IMR-90 (cell line): ENCODE measurements around the gene SH3BGRL3. TPM values are rescaled to one million over a fixed set of nuclear protein-coding genes. Genes with fewer than 3 reads are reported as not detected.

Experiments used
- ATAC-seq: fragments of 200-7000 bp; cut with Tn5 transposase; 2 replicates; pipeline ENCODE4 v1.9.1; 2020; ENCODE audit warnings: low read depth, mild to moderate bottlenecking, moderate library complexity
- BruUV-seq: library from RNA; stranded (reverse); fragments of 400-500 nt; replicated peaks from 2 replicates; lab custom pipeline; 2021; lab: Mats Ljungman, UMichigan
- CTCF ChIA-PET: fragments of 300-600 bp; formaldehyde crosslinking; extraction: SDS; loops from one replicate; lab custom pipeline; 2021; ENCODE audit warnings: antibody characterized with exemption; lab: Yijun Ruan, JAX
- POLR2A ChIA-PET: fragments of 300-600 bp; sonication (Branson Sonifier 250); formaldehyde crosslinking; loops from one replicate; lab custom pipeline; 2022; ENCODE audit warnings: antibody characterized with exemption; ENCODE audit not compliant: unreplicated experiment; lab: Charles Lee
- DNase-seq: peaks from one replicate; pipeline ENCODE4 v3.0.0; 2013
- H2AFZ ChIP-seq: replicated peaks from 2 replicates; pipeline ENCODE3; 2013; ENCODE audit warnings: low read length, mild to moderate bottlenecking; ENCODE audit not compliant: poor library complexity
- H2AK5ac ChIP-seq: 2 replicates; pipeline ENCODE4 v1.6.1; 2013; ENCODE audit warnings: low read depth, low read length, inconsistent platforms
- H2AK9ac ChIP-seq: replicated peaks from 2 replicates; pipeline ENCODE3; 2013; ENCODE audit warnings: mild to moderate bottlenecking, low read depth, low read length, moderate library complexity; ENCODE audit not compliant: poor library complexity
- H2BK120ac ChIP-seq: 2 replicates; pipeline ENCODE4 v1.6.1; 2013; ENCODE audit warnings: low read depth, low read length, inconsistent platforms
- H2BK15ac ChIP-seq: 3 replicates; pipeline ENCODE4 v1.6.1; 2013; ENCODE audit warnings: low read depth, low read length, inconsistent platforms
- H2BK20ac ChIP-seq: 2 replicates; pipeline ENCODE4 v1.6.1; 2013; ENCODE audit warnings: low read depth, mild to moderate bottlenecking, inconsistent platforms, low read length, moderate library complexity
- H2BK5ac ChIP-seq: 2 replicates; pipeline ENCODE4 v1.6.1; 2013; ENCODE audit warnings: mild to moderate bottlenecking, low read depth, low read length, inconsistent platforms; ENCODE audit not compliant: poor library complexity, severe bottlenecking
- H3K14ac ChIP-seq: replicated peaks from 2 replicates; pipeline ENCODE4 v1.6.1; 2013; ENCODE audit warnings: low read depth, low read length, inconsistent platforms
- H3K18ac ChIP-seq: 2 replicates; pipeline ENCODE4 v1.6.1; 2013; ENCODE audit warnings: low read depth, low read length, control low read depth
- H3K23ac ChIP-seq: 2 replicates; pipeline ENCODE4 v1.6.1; 2013; ENCODE audit warnings: low read depth, low read length, inconsistent platforms
- H3K27ac ChIP-seq: 2 replicates; pipeline ENCODE4 v1.5.1; 2013; ENCODE audit warnings: mild to moderate bottlenecking, control low read depth, low read length; ENCODE audit not compliant: insufficient read depth
- H3K27me3 ChIP-seq: 2 replicates; pipeline ENCODE4 v1.6.1; 2013; ENCODE audit warnings: low read length; ENCODE audit not compliant: control insufficient read depth, insufficient read depth
- H3K36me3 ChIP-seq: 2 replicates; pipeline ENCODE4 v1.6.1; 2013; ENCODE audit warnings: low read length, mixed read lengths; ENCODE audit not compliant: control insufficient read depth, insufficient read depth
- H3K4ac ChIP-seq: 2 replicates; pipeline ENCODE4 v1.6.1; 2013; ENCODE audit warnings: low read depth, low read length, inconsistent platforms
- H3K4me1 ChIP-seq: 2 replicates; pipeline ENCODE4 v1.6.1; 2013; ENCODE audit warnings: low read length, mixed read lengths; ENCODE audit not compliant: control insufficient read depth, insufficient read depth
- H3K4me2 ChIP-seq: 2 replicates; pipeline ENCODE4 v1.6.1; 2013; ENCODE audit warnings: low read depth, mild to moderate bottlenecking, control low read depth, low read length, moderate library complexity
- H3K4me3 ChIP-seq: 2 replicates; pipeline ENCODE4 v1.5.1; 2013; ENCODE audit warnings: low read depth, mild to moderate bottlenecking, control low read depth, low read length, moderate library complexity; ENCODE audit not compliant: insufficient read depth
- H3K56ac ChIP-seq: 2 replicates; pipeline ENCODE4 v1.6.1; 2013; ENCODE audit warnings: low read length, inconsistent platforms; ENCODE audit not compliant: insufficient read depth; ENCODE audit errors: extremely low read depth
- H3K79me1 ChIP-seq, 2 experiments: 2 replicates each; pipeline ENCODE4 v1.6.1; 2013; ENCODE audit warnings: low read length in 2 of 2, inconsistent platforms in 1 of 2, low read depth in 1 of 2
- H3K9ac ChIP-seq: 2 replicates; pipeline ENCODE4 v1.6.1; 2013; ENCODE audit warnings: low read depth, low read length, control low read depth
- H3K9me1 ChIP-seq: 2 replicates; pipeline ENCODE4 v1.6.1; 2013; ENCODE audit warnings: low read length, inconsistent platforms; ENCODE audit not compliant: insufficient read depth
- H3K9me3 ChIP-seq: 2 replicates; pipeline ENCODE4 v1.6.1; 2013; ENCODE audit warnings: low read length; ENCODE audit not compliant: control insufficient read depth, insufficient read depth
- H4K20me1 ChIP-seq: 2 replicates; pipeline ENCODE4 v1.6.1; 2013; ENCODE audit warnings: low read length, inconsistent platforms; ENCODE audit not compliant: insufficient read depth
- H4K5ac ChIP-seq: 2 replicates; pipeline ENCODE4 v1.6.1; 2013; ENCODE audit warnings: mild to moderate bottlenecking, low read depth, low read length, control low read depth
- H4K8ac ChIP-seq, 2 experiments: 2 replicates each; pipeline ENCODE4 v1.6.1; 2013; ENCODE audit warnings: low read depth in 2 of 2, low read length in 2 of 2, control low read depth in 1 of 2, inconsistent platforms in 1 of 2
- H4K91ac ChIP-seq: 2 replicates; pipeline ENCODE4 v1.6.1; 2013; ENCODE audit warnings: low read depth, low read length, inconsistent platforms; ENCODE audit not compliant: insufficient read depth
- BHLHE40 ChIP-seq: fragments of 150-350 bp; IDR thresholded peaks from 2 replicates; pipeline ENCODE4 v1.6.1; 2016; ENCODE audit warnings: mild to moderate bottlenecking, low read depth, low read length
- CEBPB ChIP-seq: IDR thresholded peaks from 2 replicates; pipeline ENCODE4 v1.6.1; 2012; ENCODE audit warnings: low read depth, low read length, improper control_type of control experiment
- CHD1 ChIP-seq: IDR thresholded peaks from 2 replicates; pipeline ENCODE4 v1.6.1; 2012; ENCODE audit warnings: low read depth, low read length, improper control_type of control experiment
- FOS ChIP-seq: fragments of 150-350 bp; IDR thresholded peaks from 2 replicates; pipeline ENCODE4 v1.6.1; 2016; ENCODE audit warnings: low read depth, low read length
- MAFK ChIP-seq: IDR thresholded peaks from 2 replicates; pipeline ENCODE4 v1.6.1; 2012; ENCODE audit warnings: low read depth, low read length, improper control_type of control experiment
- MAZ ChIP-seq: IDR thresholded peaks from 2 replicates; pipeline ENCODE4 v1.6.1; 2012; ENCODE audit warnings: low read depth, mild to moderate bottlenecking, low read length, improper control_type of control experiment, moderate library complexity, borderline replicate concordance
- MXI1 ChIP-seq: IDR thresholded peaks from 2 replicates; pipeline ENCODE4 v1.6.1; 2012; ENCODE audit warnings: low read depth, mild to moderate bottlenecking, low read length, moderate library complexity, borderline replicate concordance
- NFE2L2 ChIP-seq: fragments of 150-350 bp; IDR thresholded peaks from 2 replicates; pipeline ENCODE4 v1.6.1; 2016; ENCODE audit warnings: low read depth, mild to moderate bottlenecking, low read length
- POLR2A ChIP-seq: IDR thresholded peaks from 2 replicates; pipeline ENCODE4 v1.6.1; 2012; ENCODE audit warnings: mild to moderate bottlenecking, low read depth, low read length
- RAD21 ChIP-seq: IDR thresholded peaks from 2 replicates; pipeline ENCODE4 v1.6.1; 2012; ENCODE audit warnings: low read length, improper control_type of control experiment
- RCOR1 ChIP-seq: IDR thresholded peaks from 2 replicates; pipeline ENCODE4 v1.6.1; 2012; ENCODE audit warnings: mild to moderate bottlenecking, low read length, improper control_type of control experiment; ENCODE audit not compliant: insufficient replicate concordance
- SMC3 ChIP-seq: fragments of 150-350 bp; IDR thresholded peaks from 2 replicates; pipeline ENCODE4 v1.6.1; 2016; ENCODE audit warnings: low read depth, mild to moderate bottlenecking, antibody characterized with exemption, low read length, moderate library complexity
- WGBS, 2 experiments: methylation state at CpG; one replicate each; pipeline versions ENCODE4 v1.1.5 to v1.1.7; 2013; ENCODE audit warnings: missing lambda C conversion rate in 2 of 2; ENCODE audit not compliant: insufficient read length in 1 of 2; ENCODE audit errors: extremely low coverage in 2 of 2; 5-methylcytosine and 5-hydroxymethylcytosine counted together
- dilution Hi-C: fragments of 300-500 bp; cut with HindIII; formaldehyde crosslinking; loops from one replicate; pipeline ENCODE4 v1.14.3; 2018; ENCODE audit warnings: low sequenced_read_pairs; ENCODE audit not compliant: unreplicated experiment
- in situ Hi-C: fragments of 300-500 bp; cut with MboI; formaldehyde crosslinking; loops from 3 replicates; pipeline ENCODE4 v1.14.3; 2019; ENCODE audit warnings: low sequenced_read_pairs, inconsistent platforms, mixed read lengths
- intact Hi-C: fragments of 100-400 bp; cut with micrococcal nuclease; formaldehyde crosslinking; loops from 2 replicates; pipeline ENCODE4 v1.10.0; 2022
- polyA plus RNA-seq, 3 experiments: library from polyadenylated mRNA; depleted of rRNA; stranded (reverse); fragments of >200 nt; gene quantifications; 2 replicates each; pipeline ENCODE4 v1.2.3, GENCODE V29; 2012; ENCODE audit warnings: low replicate concordance in 1 of 3
- total RNA-seq: library from RNA; depleted of rRNA; stranded (reverse); fragments of >200 nt; gene quantifications from 2 replicates; pipeline ENCODE4 v1.2.3, GENCODE V29; 2012
- TF ChIP-seq, protein P1 (sequence below): conservative IDR thresholded peaks from 2 replicates; pipeline ENCODE4 v1.5.1; 2012; ENCODE audit warnings: mild to moderate bottlenecking, low read depth, low read length, improper control_type of control experiment
- TF ChIP-seq, protein P2 (sequence below): fragments of 150-350 bp; IDR thresholded peaks from 2 replicates; pipeline ENCODE4 v1.6.1; 2016; ENCODE audit warnings: low read depth, mild to moderate bottlenecking, low read length, moderate library complexity, borderline replicate concordance

SH3BGRL3 gene
- total and polyA plus RNA-seq, 2 of the 4 experiments (the other 2 are of a cell fraction), result 35.0 to 483 TPM

DNA sequence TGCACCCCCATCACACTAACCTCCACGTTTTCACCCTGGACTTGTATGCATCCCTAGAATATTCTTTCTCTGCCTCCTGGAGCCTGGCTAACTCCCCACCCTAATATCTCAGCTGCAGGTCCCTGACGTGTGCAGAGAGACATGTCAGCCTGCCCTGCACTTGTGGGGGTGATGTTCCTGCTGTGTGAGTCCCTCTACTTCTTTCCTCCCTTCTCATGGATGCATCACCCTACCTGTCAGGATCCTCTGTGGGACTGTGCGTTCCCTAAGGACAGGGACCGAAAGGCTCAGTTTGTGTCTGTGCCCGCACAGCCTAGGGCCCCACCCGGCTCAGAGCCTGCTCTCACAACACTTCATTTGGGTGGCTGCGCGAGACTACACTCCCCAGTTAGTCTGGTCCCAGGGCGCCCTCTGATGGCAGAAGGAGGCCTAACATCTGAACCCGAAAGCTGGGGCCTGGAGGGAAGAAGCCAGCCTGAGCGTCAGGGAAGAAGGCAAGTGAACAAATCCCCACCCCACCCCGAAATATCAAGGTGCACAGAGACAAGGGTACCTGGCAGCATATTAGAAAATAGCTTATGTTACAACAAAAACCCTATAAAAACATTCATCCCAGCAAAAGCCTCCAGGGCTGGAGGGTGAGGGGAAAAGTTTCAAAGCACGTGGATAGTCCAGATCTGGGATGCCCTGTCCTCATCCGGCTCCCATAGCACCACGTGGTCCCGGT, 41.6 kb downstream of the SH3BGRL3 start (continued):
- TF ChIP-seq MAFK, result no peak
- no peak for TF ChIP-seq CHD1

DNA sequence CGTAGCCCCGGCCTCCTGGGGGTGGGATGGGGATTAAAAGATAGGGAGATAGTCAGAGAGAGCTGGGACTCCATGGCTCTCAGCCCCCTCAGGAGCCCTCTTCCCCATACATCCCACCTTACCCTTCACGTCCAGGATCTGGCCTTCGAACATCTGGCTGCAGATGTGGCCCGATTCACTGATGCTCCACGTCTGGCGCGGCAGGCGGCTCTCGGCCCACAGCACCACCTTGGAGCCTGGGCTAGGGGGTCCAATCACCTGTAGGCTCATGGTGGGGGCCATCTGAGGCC, 42.1 kb downstream of the SH3BGRL3 start:
- in situ Hi-C loops, result no loop called here
- H4K5ac ChIP-seq, result no peak overlapping the region

More for the DNA sequence above, 42.1 kb downstream of the SH3BGRL3 start:
- Histone ChIP-seq H3K18ac (no peak overlapping the region), H3K27me3 (peaks cover 9% of the 10 kb centered on the region), H3K79me1 (no peaks in the 10 kb centered on the region), H3K23ac (no peak overlapping the region), H3K9ac (no peak overlapping the region), H3K9me3 (no peaks in the 10 kb centered on the region), H2AK9ac (no peak overlapping the region), H2AFZ (no peak overlapping the region), H3K4me1 (peaks cover 3% of the 10 kb centered on the region), H3K4me2 (no peak overlapping the region), H3K56ac (no peak overlapping the region), H3K27ac (no peak overlapping the region), H3K4me3 (no peak overlapping the region), H4K91ac (no peak overlapping the region), H2BK15ac (no peak overlapping the region), H2BK20ac (no peak overlapping the region), H3K9me1 (no peaks in the 10 kb centered on the region), H3K14ac (no peak overlapping the region), H3K4ac (no peak overlapping the region), H3K36me3 (no peaks in the 10 kb centered on the region), H4K20me1 (no peaks in the 10 kb centered on the region), H2AK5ac (no peak overlapping the region), H2BK120ac (no peak overlapping the region), H2BK5ac (no peak overlapping the region), H4K8ac (no peak overlapping the region)
- POLR2A ChIA-PET, result interaction anchor here (0.5 to 0.9 kb wide), 3 partner anchors 14 to 50 kb away, joined by 3 to 14 read pairs (median 6); no protein-coding TSS in a partner anchor
- no peak for DNase-seq
- dilution Hi-C loops, result no loop called here
- CTCF ChIA-PET, result interaction anchor here (0.6 to 2.8 kb wide), 8 partner anchors 11 to 178 kb away, joined by 3 to 18 read pairs (median 4); partner anchors contain the start of gene SH3BGRL3
- 78% methylated on average over 8 of the region's 10 CpGs; no CpG with 5 or more reads in 1 of the 2 experiments for WGBS, 2 experiments
- intact Hi-C loops, result no loop called here
- no peak for ATAC-seq
- TF ChIP-seq MAZ, result no peak
- no peak for TF ChIP-seq NFE2L2
- no peak for TF ChIP-seq CHD1
- no peak for TF ChIP-seq FOS
- TF ChIP-seq MAFK, result no peak
- TF ChIP-seq SMC3, result no peak
- TF ChIP-seq, protein P1, sequence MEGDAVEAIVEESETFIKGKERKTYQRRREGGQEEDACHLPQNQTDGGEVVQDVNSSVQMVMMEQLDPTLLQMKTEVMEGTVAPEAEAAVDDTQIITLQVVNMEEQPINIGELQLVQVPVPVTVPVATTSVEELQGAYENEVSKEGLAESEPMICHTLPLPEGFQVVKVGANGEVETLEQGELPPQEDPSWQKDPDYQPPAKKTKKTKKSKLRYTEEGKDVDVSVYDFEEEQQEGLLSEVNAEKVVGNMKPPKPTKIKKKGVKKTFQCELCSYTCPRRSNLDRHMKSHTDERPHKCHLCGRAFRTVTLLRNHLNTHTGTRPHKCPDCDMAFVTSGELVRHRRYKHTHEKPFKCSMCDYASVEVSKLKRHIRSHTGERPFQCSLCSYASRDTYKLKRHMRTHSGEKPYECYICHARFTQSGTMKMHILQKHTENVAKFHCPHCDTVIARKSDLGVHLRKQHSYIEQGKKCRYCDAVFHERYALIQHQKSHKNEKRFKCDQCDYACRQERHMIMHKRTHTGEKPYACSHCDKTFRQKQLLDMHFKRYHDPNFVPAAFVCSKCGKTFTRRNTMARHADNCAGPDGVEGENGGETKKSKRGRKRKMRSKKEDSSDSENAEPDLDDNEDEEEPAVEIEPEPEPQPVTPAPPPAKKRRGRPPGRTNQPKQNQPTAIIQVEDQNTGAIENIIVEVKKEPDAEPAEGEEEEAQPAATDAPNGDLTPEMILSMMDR, result no peak
- TF ChIP-seq, protein P2, sequence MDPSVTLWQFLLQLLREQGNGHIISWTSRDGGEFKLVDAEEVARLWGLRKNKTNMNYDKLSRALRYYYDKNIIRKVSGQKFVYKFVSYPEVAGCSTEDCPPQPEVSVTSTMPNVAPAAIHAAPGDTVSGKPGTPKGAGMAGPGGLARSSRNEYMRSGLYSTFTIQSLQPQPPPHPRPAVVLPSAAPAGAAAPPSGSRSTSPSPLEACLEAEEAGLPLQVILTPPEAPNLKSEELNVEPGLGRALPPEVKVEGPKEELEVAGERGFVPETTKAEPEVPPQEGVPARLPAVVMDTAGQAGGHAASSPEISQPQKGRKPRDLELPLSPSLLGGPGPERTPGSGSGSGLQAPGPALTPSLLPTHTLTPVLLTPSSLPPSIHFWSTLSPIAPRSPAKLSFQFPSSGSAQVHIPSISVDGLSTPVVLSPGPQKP, result no peak
- TF ChIP-seq CEBPB, result no peak
- TF ChIP-seq MXI1, result no peak
- TF ChIP-seq POLR2A, result no peak
- TF ChIP-seq BHLHE40, result no peak
- no peak for TF ChIP-seq RAD21
- TF ChIP-seq RCOR1, result no peak
- BruUV-seq, result no TSS peak
